NCI-H2107 treated with DMSO at 0.1 percent for 48 hours (cell line): ENCODE data around the gene ZFAND3.

ENCODE experiments used
- DNase-seq: peaks from one replicate; lab custom pipeline; 2025; ENCODE audit not compliant: unreplicated experiment; lab: John Stamatoyannopoulos, UW

The ZFAND3 gene

DNA sequence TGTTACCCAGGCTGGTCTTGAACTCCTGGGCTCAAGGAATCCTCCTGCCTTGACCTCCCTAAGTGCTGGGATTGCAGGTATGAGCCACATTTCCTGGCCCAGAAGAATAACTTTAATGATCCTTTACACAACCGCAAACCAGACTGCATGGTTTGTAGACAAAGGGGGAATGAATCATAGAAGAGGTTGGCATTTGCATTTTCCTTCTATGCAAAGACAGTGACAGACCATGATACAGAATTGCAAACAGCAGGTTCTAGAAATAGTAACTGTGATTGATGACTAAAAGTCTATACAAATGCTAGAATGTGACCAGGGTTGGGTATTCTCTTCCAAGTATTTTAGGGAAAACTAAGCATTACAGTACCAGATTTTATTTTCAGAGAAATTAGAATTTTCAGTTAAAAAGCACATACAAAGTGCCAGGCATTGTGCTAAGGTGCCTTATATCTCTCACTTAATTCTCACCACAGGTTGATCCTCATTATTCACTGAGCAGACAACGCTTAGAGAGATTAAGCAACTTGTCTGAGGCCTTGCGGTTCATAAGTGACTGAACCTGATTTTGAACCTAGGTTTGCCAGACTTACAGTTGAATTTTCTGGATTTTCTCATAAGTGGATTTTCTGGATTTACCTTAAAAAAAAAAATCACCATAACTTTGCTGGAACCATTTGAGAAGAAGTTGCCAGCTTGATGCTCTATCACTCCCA, 146.6 kb downstream of the ZFAND3 start:
- no peak for DNase-seq

DNA sequence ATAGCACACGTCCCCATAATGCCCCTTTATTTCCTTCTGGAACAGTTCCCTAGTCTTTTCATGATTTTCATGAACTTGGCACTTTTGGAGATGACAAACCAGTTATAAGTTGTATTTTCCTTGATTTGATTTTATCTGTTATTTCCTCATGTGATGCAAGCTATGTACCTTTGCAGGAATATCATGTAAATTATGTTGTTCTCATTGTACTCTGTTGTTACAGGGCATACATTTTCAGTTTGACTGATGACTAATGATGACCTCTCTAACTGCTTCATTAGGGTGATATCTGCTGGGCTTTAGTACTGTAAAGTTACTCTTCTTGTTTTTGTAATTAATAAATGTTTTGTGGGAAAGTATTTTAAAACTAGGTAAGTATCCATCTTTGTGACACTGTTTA, 147.3 kb downstream of the ZFAND3 start:
- DNase-seq = no peak

- DNase-seq = no peak
Measured at GRCh38 chr6:37967651-37968050, 148.1 kb downstream of the ZFAND3 start.

DNA sequence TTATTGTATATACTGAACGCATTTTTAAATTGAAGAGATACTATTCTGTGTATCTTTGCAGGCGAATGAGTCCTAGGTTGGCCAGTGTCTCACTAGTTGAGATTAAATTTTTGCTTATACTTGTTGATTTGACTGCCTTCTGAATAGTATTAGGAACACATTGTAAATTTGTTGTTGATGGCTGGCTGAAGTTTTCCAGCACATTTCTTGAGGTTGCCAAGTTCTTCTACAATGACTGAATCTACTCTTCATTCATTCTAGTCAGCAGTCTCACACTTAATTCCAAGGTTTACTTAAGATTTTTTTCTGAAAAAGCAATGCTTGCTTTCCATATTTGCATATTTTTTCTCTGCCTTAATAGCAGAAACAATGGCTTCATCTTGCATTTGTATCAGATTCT, 151.7 kb downstream of the ZFAND3 start:
- no peak for DNase-seq

DNA sequence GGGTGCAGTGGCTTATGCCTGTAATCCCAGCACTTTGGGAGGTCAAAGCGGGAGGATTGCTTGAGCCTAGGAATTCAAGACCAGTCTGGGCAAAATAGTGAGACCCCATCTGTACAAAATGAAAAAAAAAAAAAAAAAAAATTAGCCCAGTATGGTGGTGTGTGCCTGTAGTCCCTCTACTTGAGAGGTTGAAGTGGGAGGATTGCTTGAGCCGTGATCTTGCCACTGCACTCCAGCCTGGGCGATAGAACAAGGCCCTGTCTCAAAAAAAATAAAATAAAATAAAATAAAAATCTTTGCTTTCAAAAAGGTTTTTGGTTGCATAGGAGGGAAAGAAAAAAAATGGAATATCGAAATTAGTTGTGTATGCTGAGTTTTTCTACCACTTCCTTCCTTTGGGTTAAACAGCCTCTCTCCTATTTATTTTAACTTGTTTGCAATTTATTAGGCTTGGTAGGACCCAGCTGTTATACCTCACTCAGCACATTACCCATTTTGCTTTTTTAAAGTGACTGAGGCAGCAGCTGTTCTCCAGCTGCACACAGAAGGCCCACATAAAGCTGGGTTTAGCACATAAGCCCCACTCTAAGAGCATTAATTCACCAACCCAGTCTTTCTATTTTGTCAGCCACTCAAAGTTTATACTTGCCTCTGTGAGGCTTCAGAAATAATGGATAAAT, 152.3 kb downstream of the ZFAND3 start:
- no peak for DNase-seq

GRCh38 chr6:37972994-37973757, 153.6 kb downstream of the ZFAND3 start:
- no peak for DNase-seq

DNA sequence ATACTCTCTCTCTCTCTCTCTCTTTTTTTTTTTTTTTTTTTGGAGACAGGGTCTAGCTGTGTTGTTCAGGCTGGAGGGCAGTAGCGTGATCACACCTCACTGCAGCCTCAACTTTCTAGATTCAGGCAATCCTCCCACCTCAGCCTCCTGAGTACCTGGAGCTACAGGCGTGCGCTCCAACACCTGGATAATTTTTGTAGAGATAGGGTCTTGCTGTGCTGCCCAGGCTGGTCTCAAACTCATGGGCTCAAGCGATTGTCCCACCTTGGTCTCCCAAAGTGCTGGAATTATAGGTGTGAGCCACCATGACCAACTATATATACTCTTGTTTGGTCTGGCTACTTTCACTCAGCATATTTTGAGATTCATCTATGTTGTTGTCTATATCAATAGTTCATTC, 154.9 kb downstream of the ZFAND3 start:
- no peak for DNase-seq

GRCh38 chr6:37974943-37975342, 155.4 kb downstream of the ZFAND3 start:
- no peak for DNase-seq

DNA sequence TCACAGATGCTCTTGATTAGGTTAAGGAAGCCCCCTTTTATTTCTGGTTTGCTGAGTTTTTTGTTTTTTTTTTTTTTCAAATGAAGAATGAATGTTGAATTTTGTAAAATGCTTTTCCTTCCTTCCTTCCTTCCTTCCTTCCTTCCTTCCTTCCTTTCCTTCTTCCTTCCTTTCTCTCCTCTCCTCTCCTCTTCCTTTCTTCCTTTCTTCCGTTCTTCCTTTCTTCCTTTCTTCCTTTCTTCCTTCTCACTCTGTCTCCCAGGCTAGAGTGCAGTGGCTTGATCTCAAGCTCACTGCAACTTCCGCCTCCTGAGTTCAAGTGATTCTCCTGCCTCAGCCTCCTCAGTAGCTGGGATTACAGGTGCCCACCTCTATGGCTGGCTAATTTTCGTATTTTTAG, 158.2 kb downstream of the ZFAND3 start:
- DNase-seq = no peak

- no peak for DNase-seq
Measured at GRCh38 chr6:37979392-37980221, 160.1 kb downstream of the ZFAND3 start.

GRCh38 chr6:37980222-37980595, 160.7 kb downstream of the ZFAND3 start:
- no peak for DNase-seq

DNA sequence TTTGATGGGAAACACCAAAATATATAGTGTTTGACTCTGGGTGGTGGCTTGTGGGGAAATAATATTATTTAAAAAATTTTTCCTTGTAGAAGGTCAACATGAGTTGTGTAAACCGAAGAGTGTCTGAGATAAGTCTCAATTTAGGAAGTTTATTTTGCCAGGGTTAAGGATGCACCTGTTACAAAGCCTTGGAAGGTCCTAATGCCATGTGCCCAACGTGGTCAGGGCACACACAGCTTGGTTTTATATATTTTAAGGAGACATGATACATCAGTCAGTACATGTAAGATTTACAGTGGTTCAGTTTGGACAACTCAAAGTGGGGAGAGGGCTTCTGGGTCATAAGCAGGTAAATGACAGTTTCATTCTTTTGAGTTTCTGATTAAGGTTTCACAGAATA, 162.1 kb downstream of the ZFAND3 start:
- no peak for DNase-seq

DNA sequence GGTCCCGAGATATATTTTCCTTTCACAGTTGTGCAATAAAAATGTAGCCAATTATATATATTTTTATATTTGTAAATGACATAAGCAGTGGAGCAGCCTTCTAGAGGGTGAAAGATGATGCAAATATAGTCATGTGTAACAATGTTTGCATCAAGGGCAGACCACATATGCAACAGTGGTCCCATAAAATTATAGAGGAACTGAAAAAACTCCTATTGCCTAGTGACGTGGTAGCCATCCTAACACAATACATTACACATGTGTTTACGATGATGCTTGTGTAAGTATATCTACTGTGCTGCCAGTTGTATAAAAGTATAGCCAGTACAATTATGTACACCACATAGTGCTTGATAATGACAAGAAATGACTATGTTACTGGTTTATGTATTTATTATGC, 162.8 kb downstream of the ZFAND3 start:
- DNase-seq = no peak

DNA sequence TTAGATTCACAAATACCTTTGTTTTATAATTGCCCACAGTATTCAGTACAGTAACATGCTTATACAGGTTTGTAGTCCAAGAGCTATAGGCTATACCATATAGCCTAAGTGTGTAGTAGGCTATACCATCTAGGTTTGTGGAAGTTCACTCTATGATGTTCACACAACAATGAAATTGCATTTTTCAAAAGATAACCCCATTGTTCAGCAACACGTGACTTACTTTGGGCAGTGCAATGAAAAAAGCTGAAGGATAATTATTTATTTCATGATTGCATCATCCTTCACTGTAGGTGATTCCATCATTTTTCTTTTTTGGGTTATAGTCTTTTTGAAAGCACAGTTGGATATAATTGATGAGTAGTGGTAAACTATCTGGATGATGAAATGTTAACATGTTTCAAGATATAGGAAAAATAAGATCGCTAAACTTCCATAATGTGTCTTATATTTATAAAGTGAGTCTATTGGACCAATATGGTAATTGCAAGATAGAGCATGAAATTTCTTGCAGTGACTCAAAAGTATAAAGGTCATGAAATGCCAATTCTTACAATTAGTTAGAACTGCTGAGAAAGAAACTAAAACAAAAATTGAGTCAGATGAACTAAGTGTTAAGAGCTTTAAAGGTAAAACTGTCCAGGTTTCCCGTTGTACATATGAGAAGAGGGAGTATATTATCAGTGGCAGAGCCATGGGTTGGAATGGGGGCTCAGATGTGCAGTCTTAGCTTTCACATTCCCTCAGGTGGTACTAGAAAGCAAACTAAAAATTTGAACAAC, 164.4 kb downstream of the ZFAND3 start:
- no peak for DNase-seq

GRCh38 chr6:37984578-37984977, 165.1 kb downstream of the ZFAND3 start:
- no peak for DNase-seq

- DNase-seq = no peak
Measured at GRCh38 chr6:37985355-37985754, 165.8 kb downstream of the ZFAND3 start.

GRCh38 chr6:37987018-37987417, 167.5 kb downstream of the ZFAND3 start:
- DNase-seq = no peak

DNA sequence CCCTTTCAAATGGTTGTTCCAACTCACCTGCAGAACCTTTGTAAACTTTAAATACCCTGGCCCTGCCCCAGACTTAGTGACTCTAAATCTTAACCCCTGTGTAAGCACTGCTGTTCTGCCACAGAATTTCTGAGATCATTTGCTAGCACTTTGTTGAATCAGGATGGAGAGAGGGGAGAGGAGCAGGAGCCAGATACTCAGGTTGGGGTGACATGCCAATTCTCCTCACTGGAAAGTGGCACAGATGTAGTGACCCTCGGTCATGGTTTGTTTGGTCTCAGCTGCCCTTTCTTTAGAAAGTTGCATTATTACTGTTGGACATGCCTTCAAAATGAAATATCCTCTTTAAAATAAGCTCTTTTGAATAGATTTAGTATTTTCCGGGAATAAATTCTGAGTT, 168.0 kb downstream of the ZFAND3 start:
- no peak for DNase-seq

- no peak for DNase-seq
Measured at GRCh38 chr6:37988127-37988526, 168.6 kb downstream of the ZFAND3 start.

GRCh38 chr6:37988696-37989095, 169.2 kb downstream of the ZFAND3 start:
- no peak for DNase-seq
